ENCODE data around the gene TUBA3C. TPM values are rescaled to one million over a fixed set of nuclear protein-coding genes. Genes with fewer than 3 reads are reported as not detected.
A peak's percentile ranks its signal among the peaks of the same experiment; 100 is the strongest.
"Not testable (repeated sequence)": the region's sequence is repeated elsewhere in the genome, so short reads cannot be mapped to it uniquely, and the experiment has no call there.

TUBA3C gene
- total RNA-seq: not detected

GRCh38 chr13:19181621-19182485 is at the start of gene TUBA3C:
Gene TUBA3C (minus strand): TSS chr13:19181824. CDS start chr13:19181747, 77 bp downstream.
- DNase-seq (ENCODE audit: low spot score) (no peak), ATAC-seq (no peak)

GRCh38 chr13:19207413-19207812 is 25.8 kb upstream of the TUBA3C start:
- not testable (repeated sequence) for ATAC-seq; DNase-seq (ENCODE audit: low spot score)

GRCh38 chr13:19192622-19193021 is 11.0 kb upstream of the TUBA3C start:
- not testable (repeated sequence) for DNase-seq (ENCODE audit: low spot score); ATAC-seq

- DNase-seq (ENCODE audit: low spot score); ATAC-seq: not testable (repeated sequence)
These were observed 8.3 kb upstream of the TUBA3C start for GRCh38 chr13:19189911-19190310.

- ATAC-seq; DNase-seq (ENCODE audit: low spot score): not testable (repeated sequence)
These were observed 7.7 kb upstream of the TUBA3C start for GRCh38 chr13:19189368-19189767.

GRCh38 chr13:19185865-19186645 is 4.4 kb upstream of the TUBA3C start:
- no peak for DNase-seq (ENCODE audit: low spot score)
- ATAC-seq: no peak

GRCh38 chr13:19185086-19185864 is 3.7 kb upstream of the TUBA3C start:
- DNase-seq (ENCODE audit: low spot score) (no peak), ATAC-seq (no peak)

- ATAC-seq: no peak
- DNase-seq (ENCODE audit: low spot score): no peak
These were observed 2.6 kb upstream of the TUBA3C start for GRCh38 chr13:19184176-19184575.

GRCh38 chr13:19183676-19184075 is 2.1 kb upstream of the TUBA3C start:
- no peak for ATAC-seq
- no peak for DNase-seq (ENCODE audit: low spot score)

- ATAC-seq (no peak), DNase-seq (ENCODE audit: low spot score) (no peak)
These were observed 912 bp upstream of the TUBA3C start for GRCh38 chr13:19182536-19182935.

- ATAC-seq: no peak
- DNase-seq (ENCODE audit: low spot score): peak; percentile 37
These were observed 503 bp downstream of the TUBA3C start for GRCh38 chr13:19181021-19181620.

GRCh38 chr13:19179916-19180315 is 1.7 kb downstream of the TUBA3C start:
- ATAC-seq: no peak
- DNase-seq (ENCODE audit: low spot score): peak; percentile 16

GRCh38 chr13:19178901-19179593 is 2.6 kb downstream of the TUBA3C start:
- no peak for ATAC-seq
- DNase-seq (ENCODE audit: low spot score): peak; percentile 8

GRCh38 chr13:19176981-19177776 is 4.4 kb downstream of the TUBA3C start:
- ATAC-seq; DNase-seq (ENCODE audit: low spot score): not testable (repeated sequence)

- ATAC-seq: no peak
- no peak for DNase-seq (ENCODE audit: low spot score)
These were observed 7.9 kb downstream of the TUBA3C start for GRCh38 chr13:19173752-19174151.

GRCh38 chr13:19172647-19173030 is 9.0 kb downstream of the TUBA3C start:
- ATAC-seq: no peak
- no peak for DNase-seq (ENCODE audit: low spot score)

- DNase-seq (ENCODE audit: low spot score) (no peak), ATAC-seq (no peak)
These were observed 9.5 kb downstream of the TUBA3C start for GRCh38 chr13:19172007-19172646.

- ATAC-seq (no peak), DNase-seq (ENCODE audit: low spot score) (no peak)
These were observed 10.1 kb downstream of the TUBA3C start for GRCh38 chr13:19171563-19171962.

GRCh38 chr13:19169991-19170390 is 11.6 kb downstream of the TUBA3C start:
- ATAC-seq (no peak), DNase-seq (ENCODE audit: low spot score) (no peak)

Data from left lobe of liver (tissue), 2 donors.